Fibroblast of lung (primary cell): ENCODE results near the gene PIAS2. TPM values are rescaled to one million over a fixed set of nuclear protein-coding genes. Genes with fewer than 3 reads are reported as not detected.

Experiments
- DNase-seq, 2 donors: peaks; one replicate each; pipeline versions ENCODE4 v3.0.0 to v3.0.0-alpha.2; 2010; ENCODE audit warnings: low read depth in 2 of 2
- H2AFZ ChIP-seq: 2 replicates; pipeline ENCODE4 v1.5.1; 2012; ENCODE audit warnings: low read length, control low read depth, inconsistent platforms
- H3K27ac ChIP-seq: 2 replicates; pipeline ENCODE4 v1.5.1; 2011; ENCODE audit warnings: low read length, control low read depth; ENCODE audit not compliant: insufficient read depth
- H3K27me3 ChIP-seq: 2 replicates; pipeline ENCODE4 v1.5.1; 2011; ENCODE audit warnings: mild to moderate bottlenecking, low read length; ENCODE audit not compliant: control insufficient read depth, insufficient read depth
- H3K36me3 ChIP-seq: 2 replicates; pipeline ENCODE4 v1.5.1; 2011; ENCODE audit warnings: low read length; ENCODE audit not compliant: control insufficient read depth, insufficient read depth
- H3K4me1 ChIP-seq: 2 replicates; pipeline ENCODE4 v1.5.1; 2011; ENCODE audit warnings: low read length; ENCODE audit not compliant: control insufficient read depth, insufficient read depth; ENCODE audit errors: extremely low read depth
- H3K4me2 ChIP-seq: 2 replicates; pipeline ENCODE4 v1.5.1; 2011; ENCODE audit warnings: low read length, control low read depth; ENCODE audit not compliant: insufficient read depth; ENCODE audit errors: extremely low read depth
- H3K4me3 ChIP-seq, 4 experiments: fragments of 200-600 bp in 1 of 4; sonication (generic) in 1 of 4; replicated peaks in 1 of 4; 2 replicates each; pipeline ENCODE4 v1.5.1; 2011 to 2016; ENCODE audit warnings: low read length in 4 of 4, low read depth in 3 of 4, mild to moderate bottlenecking in 3 of 4, control low read depth in 2 of 4, inconsistent platforms in 1 of 4, mixed read lengths in 1 of 4; ENCODE audit not compliant: insufficient read depth in 1 of 4; ENCODE audit errors: control extremely low read depth in 1 of 4
- H3K79me2 ChIP-seq: 2 replicates; pipeline ENCODE4 v1.5.1; 2012; ENCODE audit warnings: mild to moderate bottlenecking, low read length, inconsistent platforms; ENCODE audit not compliant: control insufficient read depth, insufficient read depth
- H3K9ac ChIP-seq: 2 replicates; pipeline ENCODE4 v1.5.1; 2011; ENCODE audit warnings: mild to moderate bottlenecking, low read length, control low read depth; ENCODE audit not compliant: insufficient read depth
- H3K9me3 ChIP-seq: 2 replicates; pipeline ENCODE4 v1.5.1; 2012; ENCODE audit warnings: low read depth, low read length; ENCODE audit not compliant: control insufficient read depth, insufficient read depth
- H4K20me1 ChIP-seq: 2 replicates; pipeline ENCODE4 v1.5.1; 2011; ENCODE audit warnings: low read length; ENCODE audit not compliant: control insufficient read depth, insufficient read depth; ENCODE audit errors: extremely low read depth
- EZH2 ChIP-seq: IDR thresholded peaks from 2 replicates; pipeline ENCODE4 v1.5.1; 2012; ENCODE audit warnings: low read length, control low read depth, mild to moderate bottlenecking; ENCODE audit errors: missing control alignments
- polyA plus RNA-seq, 2 donors: library from polyadenylated mRNA; depleted of rRNA in 1 of 2; stranded (reverse) in 1 of 2; unstranded in 1 of 2; fragments of >200 nt; gene quantifications; 2 replicates each; pipeline ENCODE4 v1.2.1, GENCODE V29; 2011 to 2012; ENCODE audit warnings: missing spikeins in 1 of 2
- total RNA-seq: library from RNA; depleted of rRNA; stranded (reverse); fragments of >200 nt; gene quantifications from 2 replicates; pipeline ENCODE4 v1.2.1, GENCODE V29; 2014
- TF ChIP-seq, protein P1 (sequence below), 2 donors: IDR thresholded peaks in 1 of 2; conservative IDR thresholded peaks in 1 of 2; 1 replicate in 1 of 2; 2 replicates in 1 of 2; pipeline ENCODE4 v1.5.1; 2011 to 2012; ENCODE audit warnings: low read length in 2 of 2, control low read depth in 1 of 2, inconsistent platforms in 1 of 2, low read depth in 1 of 2, mild to moderate bottlenecking in 1 of 2

The PIAS2 gene
- total and polyA plus RNA-seq, 2 donors (not counting 1 experiment from before 2014, with no cell fraction given): 14.4 to 23.1 TPM

DNA sequence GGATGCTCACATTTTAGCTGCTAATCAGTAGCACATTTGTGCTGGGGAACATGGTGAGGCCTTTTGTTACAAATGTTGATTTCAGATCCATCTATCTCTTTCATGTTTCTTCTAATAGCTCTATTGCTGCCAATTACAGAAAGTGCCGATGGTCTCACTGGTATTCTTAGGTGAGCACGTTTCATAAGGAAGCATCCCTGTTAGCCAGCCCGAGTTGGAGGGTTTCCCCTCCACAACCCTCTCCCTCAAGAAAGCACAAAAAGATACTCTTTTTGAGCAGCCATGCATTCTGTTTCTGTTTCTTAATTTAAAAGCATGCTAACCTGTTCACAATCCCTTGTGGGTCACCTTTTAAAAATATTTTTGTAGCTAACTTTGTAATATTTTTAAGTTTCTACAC, 129.6 kb downstream of the PIAS2 start:
- H3K4me1 ChIP-seq: no peaks in the 10 kb centered on the region
- no peaks in the 10 kb centered on the region for H3K79me2 ChIP-seq
- H3K4me3 ChIP-seq: no peak overlapping the region
- H3K36me3 ChIP-seq: no peaks in the 10 kb centered on the region
- H3K9me3 ChIP-seq: no peaks in the 10 kb centered on the region
- no peak overlapping the region for H3K4me2 ChIP-seq
- no peak overlapping the region for H2AFZ ChIP-seq
- H3K9ac ChIP-seq: no peak overlapping the region
- H4K20me1 ChIP-seq: no peaks in the 10 kb centered on the region
- TF ChIP-seq, protein P1, sequence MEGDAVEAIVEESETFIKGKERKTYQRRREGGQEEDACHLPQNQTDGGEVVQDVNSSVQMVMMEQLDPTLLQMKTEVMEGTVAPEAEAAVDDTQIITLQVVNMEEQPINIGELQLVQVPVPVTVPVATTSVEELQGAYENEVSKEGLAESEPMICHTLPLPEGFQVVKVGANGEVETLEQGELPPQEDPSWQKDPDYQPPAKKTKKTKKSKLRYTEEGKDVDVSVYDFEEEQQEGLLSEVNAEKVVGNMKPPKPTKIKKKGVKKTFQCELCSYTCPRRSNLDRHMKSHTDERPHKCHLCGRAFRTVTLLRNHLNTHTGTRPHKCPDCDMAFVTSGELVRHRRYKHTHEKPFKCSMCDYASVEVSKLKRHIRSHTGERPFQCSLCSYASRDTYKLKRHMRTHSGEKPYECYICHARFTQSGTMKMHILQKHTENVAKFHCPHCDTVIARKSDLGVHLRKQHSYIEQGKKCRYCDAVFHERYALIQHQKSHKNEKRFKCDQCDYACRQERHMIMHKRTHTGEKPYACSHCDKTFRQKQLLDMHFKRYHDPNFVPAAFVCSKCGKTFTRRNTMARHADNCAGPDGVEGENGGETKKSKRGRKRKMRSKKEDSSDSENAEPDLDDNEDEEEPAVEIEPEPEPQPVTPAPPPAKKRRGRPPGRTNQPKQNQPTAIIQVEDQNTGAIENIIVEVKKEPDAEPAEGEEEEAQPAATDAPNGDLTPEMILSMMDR (conservative IDR thresholded peaks at IDR 0.05 in 1 of 2, IDR thresholded peaks at IDR 0.05 in 1 of 2; ENCODE audit: low read depth in 1 of 2, low read length in 2 of 2): no peak
- TF ChIP-seq EZH2: no peak
- H3K27ac ChIP-seq: no peak overlapping the region
- DNase-seq: no peak
- no peaks in the 10 kb centered on the region for H3K27me3 ChIP-seq

- Histone ChIP-seq H3K79me2 (no peaks in the 10 kb centered on the region), H3K9me3 (no peaks in the 10 kb centered on the region), H3K36me3 (no peaks in the 10 kb centered on the region), H3K27me3 (no peaks in the 10 kb centered on the region), H3K27ac (no peak overlapping the region), H3K4me1 (no peaks in the 10 kb centered on the region), H3K9ac (no peak overlapping the region), H2AFZ (no peak overlapping the region), H3K4me2 (no peak overlapping the region), H3K4me3 (no peak overlapping the region), H4K20me1 (no peaks in the 10 kb centered on the region)
- TF ChIP-seq EZH2: no peak
- TF ChIP-seq, protein P1 (conservative IDR thresholded peaks at IDR 0.05 in 1 of 2, IDR thresholded peaks at IDR 0.05 in 1 of 2; ENCODE audit: low read depth in 1 of 2, low read length in 2 of 2): no peak
- DNase-seq: no peak
Observed at GRCh38 chr18:46772357-46772756, 144.9 kb downstream of the PIAS2 start.

GRCh38 chr18:46771141-46771540, 146.2 kb downstream of the PIAS2 start:
- H3K4me2 ChIP-seq: no peak overlapping the region
- H3K27ac ChIP-seq: no peak overlapping the region
- H3K9me3 ChIP-seq: no peaks in the 10 kb centered on the region
- H3K79me2 ChIP-seq: no peaks in the 10 kb centered on the region
- TF ChIP-seq, protein P1 (conservative IDR thresholded peaks at IDR 0.05 in 1 of 2, IDR thresholded peaks at IDR 0.05 in 1 of 2; ENCODE audit: low read depth in 1 of 2, low read length in 2 of 2): no peak
- no peak for TF ChIP-seq EZH2
- no peaks in the 10 kb centered on the region for H4K20me1 ChIP-seq
- H2AFZ ChIP-seq: no peak overlapping the region
- H3K27me3 ChIP-seq: no peaks in the 10 kb centered on the region
- no peaks in the 10 kb centered on the region for H3K36me3 ChIP-seq
- H3K4me1 ChIP-seq: no peaks in the 10 kb centered on the region
- DNase-seq: peak in 1 of 2 donors; percentile 33
- H3K4me3 ChIP-seq: no peak overlapping the region
- no peak overlapping the region for H3K9ac ChIP-seq
